NT2/D1 (cell line): ENCODE data around the gene CUEDC2.
A peak's percentile ranks its signal among the peaks of the same experiment; 100 is the strongest.

Experiments
- DNase-seq: peaks from one replicate; pipeline ENCODE4 v3.0.0-alpha.2; 2011; ENCODE audit warnings: low read depth, low spot score
- H3K27me3 ChIP-seq: 2 replicates; pipeline ENCODE4 v1.6.0; 2011; ENCODE audit warnings: mild to moderate bottlenecking; ENCODE audit not compliant: insufficient read length, insufficient read depth
- H3K36me3 ChIP-seq: 2 replicates; pipeline ENCODE4 v1.6.1; 2011; ENCODE audit warnings: mild to moderate bottlenecking, low read length, mixed read lengths; ENCODE audit not compliant: insufficient read depth, insufficient read length
- H3K4me1 ChIP-seq: 2 replicates; pipeline ENCODE4 v1.5.1; 2011; ENCODE audit not compliant: insufficient read depth, insufficient read length
- H3K4me3 ChIP-seq: 2 replicates; pipeline ENCODE4 v1.5.1; 2011; ENCODE audit warnings: low read depth; ENCODE audit not compliant: insufficient read length
- H3K9ac ChIP-seq: 2 replicates; pipeline ENCODE4 v1.6.0; 2011; ENCODE audit warnings: low read depth; ENCODE audit not compliant: insufficient read length
- H3K9me3 ChIP-seq: 2 replicates; pipeline ENCODE4 v1.5.1; 2011; ENCODE audit warnings: mild to moderate bottlenecking, low read length; ENCODE audit not compliant: insufficient read depth
- SUZ12 ChIP-seq: IDR thresholded peaks from 2 replicates; pipeline ENCODE4 v1.6.1; 2011; ENCODE audit not compliant: insufficient read length, insufficient read depth; ENCODE audit errors: extremely low read depth
- YY1 ChIP-seq: IDR thresholded peaks from 2 replicates; pipeline ENCODE4 v1.6.1; 2011; ENCODE audit not compliant: insufficient read length, insufficient read depth
- ZNF274 ChIP-seq: IDR thresholded peaks from 2 replicates; pipeline ENCODE4 v1.6.1; 2011; ENCODE audit warnings: mild to moderate bottlenecking, low read depth, low read length

CUEDC2 gene

GRCh38 chr10:102411341-102412255 lies 20.8 kb downstream of the CUEDC2 start:
- Histone ChIP-seq H3K4me1 (peaks cover 15% of the 10 kb centered on the region), H3K9ac (no peak overlapping the region), H3K27me3 (peaks cover 51% of the 10 kb centered on the region), H3K9me3 (no peaks in the 10 kb centered on the region), H3K36me3 (no peaks in the 10 kb centered on the region), H3K4me3 (no peak overlapping the region)
- TF ChIP-seq YY1 (no peak), ZNF274 (no peak), SUZ12 (no peak)
- no peak for DNase-seq

GRCh38 chr10:102410429-102411073 lies 21.8 kb downstream of the CUEDC2 start:
- Histone ChIP-seq H3K9ac (peak overlapping the region; percentile 64), H3K4me1 (peaks cover 15% of the 10 kb centered on the region), H3K27me3 (peaks cover 51% of the 10 kb centered on the region), H3K36me3 (no peaks in the 10 kb centered on the region), H3K4me3 (peak overlapping the region; percentile 19), H3K9me3 (no peaks in the 10 kb centered on the region)
- TF ChIP-seq ZNF274 (no peak), SUZ12 (no peak), YY1 (no peak)
- no peak for DNase-seq

GRCh38 chr10:102409604-102410428 lies 22.6 kb downstream of the CUEDC2 start:
- TF ChIP-seq SUZ12 (no peak), ZNF274 (no peak), YY1 (no peak)
- Histone ChIP-seq H3K4me3 (peak overlapping the region; percentile 40), H3K9ac (peak overlapping the region; percentile 67), H3K36me3 (no peaks in the 10 kb centered on the region), H3K4me1 (peaks cover 15% of the 10 kb centered on the region), H3K27me3 (peaks cover 51% of the 10 kb centered on the region), H3K9me3 (no peaks in the 10 kb centered on the region)
- DNase-seq = no peak

GRCh38 chr10:102408728-102409603 lies 23.4 kb downstream of the CUEDC2 start:
- Histone ChIP-seq H3K9ac (peak overlapping the region; percentile 67), H3K4me1 (peaks cover 15% of the 10 kb centered on the region), H3K36me3 (peaks cover 7% of the 10 kb centered on the region), H3K9me3 (no peaks in the 10 kb centered on the region), H3K27me3 (peaks cover 51% of the 10 kb centered on the region), H3K4me3 (peak overlapping the region; percentile 40)
- TF ChIP-seq ZNF274 = no peak
- TF ChIP-seq YY1 = no peak
- no peak for TF ChIP-seq SUZ12
- DNase-seq = no peak

GRCh38 chr10:102408131-102408727 lies 24.1 kb downstream of the CUEDC2 start:
- no peak for DNase-seq
- Histone ChIP-seq H3K4me1 (peaks cover 18% of the 10 kb centered on the region), H3K9me3 (no peaks in the 10 kb centered on the region), H3K9ac (peak overlapping the region; percentile 61), H3K27me3 (peaks cover 51% of the 10 kb centered on the region), H3K4me3 (peak overlapping the region; percentile 11), H3K36me3 (peaks cover 13% of the 10 kb centered on the region)
- TF ChIP-seq ZNF274 (no peak), YY1 (no peak), SUZ12 (no peak)

- Histone ChIP-seq H3K9me3 (no peaks in the 10 kb centered on the region), H3K27me3 (peaks cover 48% of the 10 kb centered on the region), H3K4me3 (no peak overlapping the region), H3K36me3 (peaks cover 19% of the 10 kb centered on the region), H3K9ac (no peak overlapping the region), H3K4me1 (peaks cover 16% of the 10 kb centered on the region)
- TF ChIP-seq YY1 (no peak), SUZ12 (no peak), ZNF274 (no peak)
- DNase-seq = no peak
Measured at GRCh38 chr10:102407425-102408130, 24.8 kb downstream of the CUEDC2 start.
